ENCODE results near the gene FAAH.

GRCh38 chr1:46344481-46344880 lies 49.6 kb upstream of the FAAH start:
- TF ChIP-seq POLR2A (IDR thresholded peaks at IDR 0.05): no peak
- TF ChIP-seq CTCF (IDR thresholded peaks at IDR 0.05): no peak

All from esophagus squamous epithelium (tissue), 4 donors.